CD1c-positive myeloid dendritic cell (primary cell): ENCODE data around the gene NKX2-1.
"Not testable (repeated sequence)": the region's sequence is repeated elsewhere in the genome, so short reads cannot be mapped to it uniquely, and the experiment has no call there.

Source experiments
- DNase-seq: peaks from one replicate; pipeline ENCODE4 v3.0.0-alpha.2; 2016; ENCODE audit errors: extremely low spot score

Gene NKX2-1

GRCh38 chr14:36519431-36520321, at the start of gene NKX2-1:
Gene NKX2-1 (minus strand): TSS chr14:36520232. CDS start chr14:36520129, 103 bp downstream.
- DNase-seq, result no peak

DNA sequence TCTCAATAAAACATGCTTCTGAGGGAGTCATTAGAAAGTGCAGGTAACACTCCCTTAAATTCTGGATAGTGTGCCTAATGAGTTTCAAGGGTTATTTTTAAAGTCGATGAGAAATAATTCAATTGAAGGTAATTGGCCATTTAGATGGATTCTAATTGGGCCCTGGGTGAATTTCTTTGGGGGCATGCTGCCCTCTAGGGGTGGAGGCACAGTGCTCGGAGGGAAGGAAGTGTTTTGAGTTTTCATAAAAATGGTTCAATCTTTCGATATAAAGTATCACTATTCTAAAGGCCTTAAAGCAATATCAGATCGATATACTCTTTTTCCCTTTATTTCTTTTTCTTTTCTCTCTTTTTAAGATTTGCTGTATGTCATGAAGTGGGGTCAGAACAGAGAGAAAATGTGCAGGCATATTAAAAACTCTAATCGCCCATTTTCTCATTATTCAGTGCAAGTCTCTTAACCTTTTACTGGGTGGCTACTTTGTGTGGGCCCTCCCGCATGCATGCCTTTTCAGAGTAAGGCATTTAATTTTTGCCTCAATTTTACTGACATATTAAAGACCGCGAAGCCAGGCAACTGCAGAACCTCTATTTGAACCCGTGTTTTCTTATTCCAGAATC, 36.9 kb upstream of the NKX2-1 start:
- peak; percentile 4 for DNase-seq

- DNase-seq, result no peak
Observed at GRCh38 chr14:36555998-36556743, 36.1 kb upstream of the NKX2-1 start.

- DNase-seq, result no peak
Observed at GRCh38 chr14:36553656-36554260, 33.7 kb upstream of the NKX2-1 start.

DNA sequence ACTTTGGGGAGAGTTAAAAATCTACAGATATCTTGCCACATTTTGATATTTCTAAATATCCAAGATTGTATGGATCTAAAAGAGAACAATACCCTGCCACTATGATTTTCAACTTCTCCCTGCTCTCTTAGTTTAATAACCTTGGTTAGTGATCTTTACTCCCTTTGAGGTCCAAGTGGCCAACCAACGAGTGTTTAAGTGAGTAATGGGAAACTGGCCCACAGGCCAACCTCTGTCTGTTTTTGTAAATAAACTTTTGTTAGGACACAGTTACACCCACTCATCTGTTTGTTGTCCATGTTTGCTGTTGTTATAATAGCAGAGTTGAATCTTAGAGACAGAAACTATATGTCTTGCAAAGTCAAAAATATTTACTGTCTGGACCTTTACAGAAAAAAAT, 30.9 kb upstream of the NKX2-1 start:
- DNase-seq, result no peak

DNA sequence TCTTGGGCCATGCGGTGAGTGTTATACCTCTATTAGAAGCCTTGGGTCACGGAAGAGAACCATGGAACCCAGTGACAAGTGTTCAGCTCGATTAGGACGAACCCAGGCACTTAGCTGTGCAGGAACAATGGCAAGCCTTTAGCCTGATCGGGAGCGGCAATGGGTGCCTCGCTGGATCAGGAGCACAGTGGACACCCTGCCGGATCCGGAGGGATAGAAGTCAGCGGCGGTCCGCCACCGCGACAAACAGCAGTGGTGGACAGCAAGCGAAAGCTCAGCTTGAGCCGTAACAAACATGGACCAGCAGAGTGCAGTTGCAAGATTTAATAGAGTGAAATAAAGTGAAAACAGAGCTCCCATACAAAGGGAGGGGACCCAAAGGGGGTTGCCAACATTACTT, 24.2 kb upstream of the NKX2-1 start:
- DNase-seq, result not testable (repeated sequence)

DNA sequence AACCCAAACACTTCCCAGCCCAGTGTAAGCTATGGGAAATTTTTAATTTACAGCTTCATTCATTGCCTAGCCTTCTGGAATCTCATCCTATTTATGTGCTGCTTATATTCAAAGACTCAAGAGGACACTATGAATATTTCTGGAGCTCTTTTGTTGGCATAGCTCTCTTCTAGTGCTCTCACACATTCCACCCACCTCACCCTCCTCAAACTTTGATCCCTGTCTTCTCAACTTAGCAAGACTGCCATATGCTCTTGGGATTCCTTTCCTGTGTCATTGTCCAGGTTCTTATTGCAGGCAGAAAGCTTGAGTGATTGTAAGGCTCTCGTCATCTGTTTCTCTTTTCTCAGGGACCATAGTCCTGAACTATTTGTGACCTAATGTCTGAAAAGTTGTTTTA, 18.0 kb upstream of the NKX2-1 start:
- DNase-seq, result no peak

GRCh38 chr14:36529062-36529461, 9.0 kb upstream of the NKX2-1 start:
- DNase-seq, result no peak

GRCh38 chr14:36525746-36526099, 5.7 kb upstream of the NKX2-1 start:
- DNase-seq, result no peak

DNA sequence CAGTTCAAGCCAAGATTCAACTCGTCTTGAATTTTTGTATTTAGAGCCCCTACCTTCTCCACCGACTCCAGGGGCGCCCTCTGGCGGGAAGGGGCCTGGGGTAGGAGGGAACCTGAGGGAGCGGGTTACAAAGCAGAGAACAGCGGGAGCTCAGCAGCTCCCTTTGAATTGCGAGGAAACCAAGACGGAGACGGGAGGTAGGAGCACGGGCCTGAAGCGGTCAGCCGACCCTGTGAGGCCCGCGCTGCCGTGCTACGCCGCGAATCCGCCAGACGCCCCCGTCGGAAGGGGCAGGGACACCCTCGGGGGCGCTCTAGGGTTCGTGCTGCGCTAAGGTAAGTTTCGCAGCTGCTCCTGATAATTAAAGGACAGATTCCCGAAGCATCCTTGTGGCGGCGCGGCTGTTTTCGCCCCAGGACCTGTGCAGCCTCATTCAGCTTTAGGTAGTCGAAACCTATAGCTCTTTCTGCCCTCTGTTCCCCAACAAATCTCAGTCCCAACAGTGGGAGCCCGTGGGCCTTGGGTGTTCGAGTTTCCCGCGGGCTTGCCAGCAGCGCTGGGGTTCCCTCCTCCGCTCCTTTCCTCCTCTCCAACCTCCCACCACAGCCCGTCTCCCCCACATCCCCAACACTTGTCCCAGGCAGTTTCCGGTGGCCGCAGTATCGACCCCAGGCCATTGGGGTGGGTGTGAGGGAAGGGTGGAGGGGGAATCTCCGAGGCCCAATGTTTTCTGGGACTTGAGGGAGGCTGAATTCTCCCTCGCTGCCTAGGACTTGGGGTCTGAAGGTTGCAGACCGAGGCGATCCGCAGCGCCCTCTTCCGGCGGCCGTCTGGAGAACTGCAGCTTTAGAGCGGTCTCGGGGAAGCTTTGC, 5.1 kb upstream of the NKX2-1 start:
- DNase-seq, result peak; percentile 2

DNA sequence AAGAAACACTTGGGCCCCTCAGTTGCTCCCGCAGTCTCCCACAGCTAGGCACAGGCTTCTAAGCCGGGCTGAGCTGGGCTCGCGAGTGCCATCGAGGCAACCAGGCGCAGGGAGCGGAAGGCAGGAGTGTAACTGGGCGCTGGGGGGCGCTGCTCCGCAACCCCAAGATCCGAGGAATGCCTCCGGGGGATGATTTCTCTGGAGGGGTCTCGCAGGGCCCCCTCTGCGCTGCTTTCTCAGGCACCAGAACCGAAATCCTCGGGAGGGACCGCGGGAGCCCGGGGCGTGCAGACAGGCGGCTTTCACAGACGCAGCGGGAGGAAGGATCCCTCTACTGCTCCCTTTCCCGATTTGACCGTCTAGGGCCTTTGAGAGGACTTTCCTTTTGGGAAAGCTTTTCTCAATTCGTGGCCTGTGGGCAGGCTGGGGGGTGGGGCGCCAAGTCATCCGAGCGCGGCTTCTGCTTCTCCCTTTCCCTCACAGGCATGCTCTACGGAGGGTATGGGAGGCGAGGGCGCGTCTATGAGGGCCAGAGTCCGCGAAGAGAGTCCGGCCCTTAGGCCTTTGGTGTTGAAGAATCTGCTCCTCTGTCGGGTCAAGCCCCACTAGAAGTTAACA, 4.3 kb upstream of the NKX2-1 start:
- DNase-seq, result no peak

DNA sequence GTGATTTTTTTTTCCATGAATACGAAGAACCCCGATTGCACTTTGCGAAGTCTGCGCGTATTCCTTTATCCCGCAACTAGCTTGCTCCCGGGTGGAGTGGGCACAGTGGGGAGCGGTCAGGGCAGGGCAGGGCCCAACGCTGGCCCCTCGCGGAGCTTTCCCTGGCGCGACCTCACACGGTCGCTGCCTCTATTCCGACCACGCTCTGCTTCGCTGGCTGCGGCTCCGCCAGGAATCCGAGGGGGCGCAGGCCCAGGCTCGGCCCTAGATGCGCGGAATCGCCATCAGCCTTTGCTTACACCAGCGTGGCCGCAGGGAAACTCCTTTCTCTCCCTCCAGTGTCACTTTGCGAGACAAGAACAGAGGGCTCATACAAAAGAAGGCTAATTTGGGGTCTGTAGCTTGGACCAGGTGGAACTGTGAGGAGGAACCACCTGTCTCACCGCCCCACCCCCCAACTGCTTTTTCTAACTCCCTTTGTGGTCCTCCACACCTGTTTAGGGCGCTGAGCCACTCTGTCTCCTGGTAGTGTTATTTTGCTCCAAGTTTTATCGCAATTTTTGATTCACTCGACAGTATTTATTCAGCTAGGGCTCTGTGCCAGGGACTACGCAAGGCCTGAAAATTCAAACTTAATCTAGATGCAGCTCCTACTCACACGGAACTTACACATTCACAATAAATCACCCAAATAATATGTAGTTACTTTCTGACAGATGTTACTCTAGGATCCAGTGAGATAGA, 3.1 kb upstream of the NKX2-1 start:
- DNase-seq, result no peak

- DNase-seq, result no peak
Observed at GRCh38 chr14:36522347-36522971, 2.4 kb upstream of the NKX2-1 start.

- DNase-seq, result no peak
Observed at GRCh38 chr14:36521598-36522345, 1.7 kb upstream of the NKX2-1 start.

- no peak for DNase-seq
Observed at GRCh38 chr14:36520601-36521525, 831 bp upstream of the NKX2-1 start.

- no peak for DNase-seq
Observed at GRCh38 chr14:36518586-36519430, 1.2 kb downstream of the NKX2-1 start.
